Measurements from ENCODE around the gene LINGO1.

Gene LINGO1

GRCh38 chr15:77565378-77565915 lies 67.3 kb downstream of the LINGO1 start:
- H3K36me3 Mint-ChIP-seq (ENCODE audit: low read depth) = no peaks in the 10 kb centered on the region
- no peak overlapping the region for H3K4me3 Mint-ChIP-seq
- peaks cover 9% of the 10 kb centered on the region for H3K4me1 Mint-ChIP-seq (ENCODE audit: low read depth)
- no peaks in the 10 kb centered on the region for H3K9me3 Mint-ChIP-seq
- intact Hi-C loops (cut with micrococcal nuclease) = no loop called here
- peaks cover 3% of the 10 kb centered on the region for H3K27me3 Mint-ChIP-seq
- no peak overlapping the region for H3K27ac Mint-ChIP-seq

- no peak overlapping the region for H3K4me3 Mint-ChIP-seq
Observed at GRCh38 chr15:77564938-77565337, 67.8 kb downstream of the LINGO1 start.

GRCh38 chr15:77564341-77564740 lies 68.4 kb downstream of the LINGO1 start:
- intact Hi-C loops (cut with micrococcal nuclease) = no loop called here
- no peaks in the 10 kb centered on the region for H3K27me3 Mint-ChIP-seq
- H3K4me3 Mint-ChIP-seq = no peak overlapping the region
- no peaks in the 10 kb centered on the region for H3K9me3 Mint-ChIP-seq
- H3K27ac Mint-ChIP-seq = no peak overlapping the region
- H3K4me1 Mint-ChIP-seq (ENCODE audit: low read depth) = peaks cover 3% of the 10 kb centered on the region
- no peaks in the 10 kb centered on the region for H3K36me3 Mint-ChIP-seq (ENCODE audit: low read depth)

More at GRCh38 chr15:77564938-77565337, 67.8 kb downstream of the LINGO1 start:
- H3K36me3 Mint-ChIP-seq (ENCODE audit: low read depth) = no peaks in the 10 kb centered on the region
- H3K27ac Mint-ChIP-seq = no peak overlapping the region
- peaks cover 9% of the 10 kb centered on the region for H3K4me1 Mint-ChIP-seq (ENCODE audit: low read depth)
- peaks cover 3% of the 10 kb centered on the region for H3K27me3 Mint-ChIP-seq
- no peaks in the 10 kb centered on the region for H3K9me3 Mint-ChIP-seq
- intact Hi-C loops (cut with micrococcal nuclease) = no loop called here

GRCh38 chr15:77563623-77564156 lies 69.0 kb downstream of the LINGO1 start:
- Mint-ChIP-seq H3K4me1 (ENCODE audit: low read depth) (no peaks in the 10 kb centered on the region), H3K4me3 (no peak overlapping the region), H3K27ac (no peak overlapping the region), H3K9me3 (no peaks in the 10 kb centered on the region), H3K36me3 (ENCODE audit: low read depth) (no peaks in the 10 kb centered on the region), H3K27me3 (no peaks in the 10 kb centered on the region)
- intact Hi-C loops (cut with micrococcal nuclease) = no loop called here
